Keratinocyte (primary cell): ENCODE data around the gene NCK2.

Experiments
- CTCF ChIP-seq, 3 experiments: IDR thresholded peaks in 1 of 3; conservative IDR thresholded peaks in 1 of 3; optimal IDR thresholded peaks in 1 of 3; 2 replicates in 2 of 3; 3 replicates in 1 of 3; pipeline versions ENCODE3 to v1.5.1; 2011; ENCODE audit warnings: low read length in 3 of 3, mild to moderate bottlenecking in 3 of 3, moderate library complexity in 2 of 3, control low read depth in 1 of 3, inconsistent platforms in 1 of 3; ENCODE audit not compliant: insufficient read depth in 2 of 3; ENCODE audit errors: extremely low read depth in 1 of 3
- EZH2 ChIP-seq: IDR thresholded peaks from one replicate; pipeline ENCODE4 v1.6.1; 2012; ENCODE audit warnings: inconsistent platforms, mild to moderate bottlenecking, low read length, moderate library complexity

GRCh38 chr2:105773568-105773967, 28.9 kb downstream of the NCK2 start:
- TF ChIP-seq CTCF (optimal IDR thresholded peaks at IDR 0.05 in 1 of 3, IDR thresholded peaks at IDR 0.05 in 1 of 3, conservative IDR thresholded peaks at IDR 0.05 in 1 of 3; ENCODE audit: extremely low read depth in 1 of 3, insufficient read depth in 2 of 3, low read length in 3 of 3) (no peak), EZH2 (no peak)
